ENCODE data around the gene PPM1H.

DNA sequence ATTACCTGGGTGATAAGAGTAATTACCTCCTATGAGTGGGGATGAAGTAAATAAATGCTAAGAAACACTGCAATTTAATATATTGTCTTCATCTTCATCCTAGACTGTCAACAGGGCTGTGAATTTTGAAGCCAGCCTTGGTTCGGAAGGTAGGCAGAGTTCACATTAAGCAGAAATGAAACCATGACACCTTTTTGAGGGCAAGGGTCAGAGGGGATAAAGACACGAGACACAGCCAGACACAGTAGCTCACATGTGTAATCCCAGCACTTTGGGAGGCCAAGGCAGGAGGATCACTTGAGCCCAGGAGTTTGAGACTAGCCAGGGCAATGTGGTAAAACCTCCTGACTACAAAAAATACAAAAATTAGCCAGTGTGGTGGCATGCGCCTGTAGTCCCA lies 243.6 kb downstream of the PPM1H start:
- TF ChIP-seq EZH2phosphoT487 (IDR thresholded peaks at IDR 0.05; ENCODE audit: borderline replicate concordance, low read depth) (no peak), JUND (IDR thresholded peaks at IDR 0.05) (no peak), EP300 (IDR thresholded peaks at IDR 0.05; ENCODE audit: borderline replicate concordance in 1 of 2, low read depth in 1 of 2, low read length in 1 of 2) (no peak), RCOR1 (IDR thresholded peaks at IDR 0.05; ENCODE audit: low read length) (no peak), GATA2 (CRISPR knock-in tag; IDR thresholded peaks at IDR 0.05) (no peak), GABPA (IDR thresholded peaks at IDR 0.05; ENCODE audit: low read depth) (no peak), SIN3A (IDR thresholded peaks at IDR 0.05; ENCODE audit: borderline replicate concordance, low read depth, low read length) (no peak), TAF1 (IDR thresholded peaks at IDR 0.05; ENCODE audit: borderline replicate concordance, low read depth, low read length) (no peak), TEAD4 (IDR thresholded peaks at IDR 0.05; ENCODE audit: borderline replicate concordance, insufficient read depth) (no peak), NFIC (IDR thresholded peaks at IDR 0.05; ENCODE audit: borderline replicate concordance) (no peak)
- TF ChIP-seq, protein P1, sequence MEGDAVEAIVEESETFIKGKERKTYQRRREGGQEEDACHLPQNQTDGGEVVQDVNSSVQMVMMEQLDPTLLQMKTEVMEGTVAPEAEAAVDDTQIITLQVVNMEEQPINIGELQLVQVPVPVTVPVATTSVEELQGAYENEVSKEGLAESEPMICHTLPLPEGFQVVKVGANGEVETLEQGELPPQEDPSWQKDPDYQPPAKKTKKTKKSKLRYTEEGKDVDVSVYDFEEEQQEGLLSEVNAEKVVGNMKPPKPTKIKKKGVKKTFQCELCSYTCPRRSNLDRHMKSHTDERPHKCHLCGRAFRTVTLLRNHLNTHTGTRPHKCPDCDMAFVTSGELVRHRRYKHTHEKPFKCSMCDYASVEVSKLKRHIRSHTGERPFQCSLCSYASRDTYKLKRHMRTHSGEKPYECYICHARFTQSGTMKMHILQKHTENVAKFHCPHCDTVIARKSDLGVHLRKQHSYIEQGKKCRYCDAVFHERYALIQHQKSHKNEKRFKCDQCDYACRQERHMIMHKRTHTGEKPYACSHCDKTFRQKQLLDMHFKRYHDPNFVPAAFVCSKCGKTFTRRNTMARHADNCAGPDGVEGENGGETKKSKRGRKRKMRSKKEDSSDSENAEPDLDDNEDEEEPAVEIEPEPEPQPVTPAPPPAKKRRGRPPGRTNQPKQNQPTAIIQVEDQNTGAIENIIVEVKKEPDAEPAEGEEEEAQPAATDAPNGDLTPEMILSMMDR (IDR thresholded peaks at IDR 0.05) = no peak
- TF ChIP-seq, protein P2, sequence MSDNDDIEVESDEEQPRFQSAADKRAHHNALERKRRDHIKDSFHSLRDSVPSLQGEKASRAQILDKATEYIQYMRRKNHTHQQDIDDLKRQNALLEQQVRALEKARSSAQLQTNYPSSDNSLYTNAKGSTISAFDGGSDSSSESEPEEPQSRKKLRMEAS (IDR thresholded peaks at IDR 0.05; ENCODE audit: low read depth) = no peak
